SK-N-SH (cell line): ENCODE results near the gene OGA. TPM values are rescaled to one million over a fixed set of nuclear protein-coding genes. Genes with fewer than 3 reads are reported as not detected.
"Not testable (repeated sequence)": the region's sequence is repeated elsewhere in the genome, so short reads cannot be mapped to it uniquely, and the experiment has no call there.

Experiments used
- CTCF ChIA-PET: fragments of 300-600, 350-600 bp; formaldehyde crosslinking; extraction: SDS; loops from one replicate; lab custom pipeline; 2021; lab: Yijun Ruan, JAX
- POLR2A ChIA-PET: fragments of 350-600 bp; sonication (Branson Sonifier 250); formaldehyde crosslinking; extraction: SDS; loops from one replicate; lab custom pipeline; 2020; ENCODE audit warnings: antibody characterized with exemption, inconsistent platforms; lab: Yijun Ruan, JAX
- DNase-seq: peaks from one replicate; pipeline ENCODE4 v3.0.0; 2012
- H2AFZ ChIP-seq: fragments of 200-600 bp; sonication (generic); 2 replicates; pipeline ENCODE4 v1.8.1; 2016; ENCODE audit warnings: antibody characterized with exemption, mild to moderate bottlenecking, low read depth
- H3F3A ChIP-seq: fragments of 200-600 bp; sonication (generic); replicated peaks from 2 replicates; pipeline ENCODE3; 2016; ENCODE audit warnings: antibody characterized with exemption, mild to moderate bottlenecking; ENCODE audit not compliant: insufficient read depth
- H3K27ac ChIP-seq, 2 experiments: fragments of 200-500 bp in 1 of 2; fragments of 200-600 bp in 1 of 2; sonication (Bioruptor generic) in 1 of 2; sonication (generic), shearing (Covaris generic) in 1 of 2; 2 replicates each; pipeline versions ENCODE4 v1.5.1 to v1.6.1; 2014 to 2016; ENCODE audit warnings: low read depth in 2 of 2, inconsistent platforms in 1 of 2, low read length in 1 of 2, mild to moderate bottlenecking in 1 of 2, mixed read lengths in 1 of 2
- H3K27me3 ChIP-seq: fragments of 200-600 bp; sonication (generic), shearing (Covaris generic); 2 replicates; pipeline ENCODE4 v1.6.1; 2016; ENCODE audit warnings: mixed run types; ENCODE audit not compliant: insufficient read depth
- H3K36me3 ChIP-seq, 2 experiments: fragments of 200-500 bp in 1 of 2; fragments of 200-600 bp in 1 of 2; sonication (Bioruptor generic) in 1 of 2; sonication (generic) in 1 of 2; replicated peaks in 1 of 2; 2 replicates each; pipeline versions ENCODE3 to v1.5.1; 2014 to 2016; ENCODE audit warnings: low read length in 1 of 2, mild to moderate bottlenecking in 1 of 2; ENCODE audit not compliant: insufficient read depth in 2 of 2, control insufficient read depth in 1 of 2
- H3K4me1 ChIP-seq, 2 experiments: fragments of 200-500 bp in 1 of 2; fragments of 200-600 bp in 1 of 2; sonication (Bioruptor generic) in 1 of 2; sonication (generic), shearing (Covaris generic) in 1 of 2; 2 replicates each; pipeline versions ENCODE4 v1.5.1 to v1.6.1; 2014 to 2016; ENCODE audit warnings: low read depth in 1 of 2, low read length in 1 of 2, mixed run types in 1 of 2; ENCODE audit not compliant: insufficient read depth in 2 of 2, control insufficient read depth in 1 of 2
- H3K4me2 ChIP-seq: fragments of 200-600 bp; sonication (generic), shearing (Covaris generic); 2 replicates; pipeline ENCODE4 v1.6.1; 2017; ENCODE audit warnings: mixed run types
- H3K4me3 ChIP-seq, 2 experiments: fragments of 200-500 bp in 1 of 2; fragments of 200-600 bp in 1 of 2; sonication (Bioruptor generic) in 1 of 2; sonication (generic), shearing (Covaris generic) in 1 of 2; 2 replicates each; pipeline versions ENCODE4 v1.5.1 to v1.8.1; 2014 to 2016; ENCODE audit warnings: low read depth in 2 of 2, inconsistent platforms in 1 of 2, low read length in 1 of 2, mild to moderate bottlenecking in 1 of 2, mixed read lengths in 1 of 2, moderate library complexity in 1 of 2
- H3K79me2 ChIP-seq: fragments of 200-600 bp; sonication (generic); 2 replicates; pipeline ENCODE4 v1.8.1; 2017; ENCODE audit warnings: mild to moderate bottlenecking; ENCODE audit not compliant: insufficient read depth
- H3K9ac ChIP-seq: fragments of 200-600 bp; sonication (generic); 2 replicates; pipeline ENCODE4 v1.6.1; 2017; ENCODE audit warnings: mixed run types
- H3K9me2 ChIP-seq: fragments of 200-600 bp; sonication (generic); 2 replicates; pipeline ENCODE4 v1.6.1; 2017; ENCODE audit warnings: mixed run types
- H3K9me3 ChIP-seq: fragments of 200-600 bp; sonication (generic); 2 replicates; pipeline ENCODE4 v1.6.1; 2017; ENCODE audit warnings: mixed run types, mild to moderate bottlenecking, moderate library complexity
- H4K20me1 ChIP-seq: fragments of 200-600 bp; sonication (generic); 2 replicates; pipeline ENCODE4 v1.6.1; 2017; ENCODE audit warnings: mild to moderate bottlenecking, mixed run types; ENCODE audit not compliant: insufficient read depth
- CTCF ChIP-seq: fragments of 200-600 bp; sonication (generic); IDR thresholded peaks from 2 replicates; pipeline ENCODE4 v1.6.1; 2017; ENCODE audit warnings: antibody characterized with exemption, mild to moderate bottlenecking, moderate library complexity
- ELF1 ChIP-seq: IDR thresholded peaks from 2 replicates; pipeline ENCODE4 v1.4.0; 2012
- EP300 ChIP-seq, 2 experiments: IDR thresholded peaks; 2 replicates each; pipeline versions ENCODE4 v1.4.0 to v1.6.1; 2012; ENCODE audit warnings: borderline replicate concordance in 1 of 2, low read depth in 1 of 2, low read length in 1 of 2
- FOXM1 ChIP-seq: IDR thresholded peaks from 2 replicates; pipeline ENCODE4 v1.4.0; 2012; ENCODE audit warnings: low read depth, mild to moderate bottlenecking
- IRF3 ChIP-seq: fragments of 150-350 bp; IDR thresholded peaks from 2 replicates; pipeline ENCODE4 v1.6.1; 2016; ENCODE audit warnings: mild to moderate bottlenecking, low read depth, low read length
- MAX ChIP-seq: IDR thresholded peaks from 2 replicates; pipeline ENCODE4 v1.4.0; 2012; ENCODE audit warnings: low read depth
- MXI1 ChIP-seq: IDR thresholded peaks from 2 replicates; pipeline ENCODE4 v1.6.1; 2012; ENCODE audit warnings: mild to moderate bottlenecking, low read depth, low read length, improper control_type of control experiment
- NFIC ChIP-seq: IDR thresholded peaks from 2 replicates; pipeline ENCODE4 v1.4.0; 2012; ENCODE audit warnings: borderline replicate concordance
- NRF1 ChIP-seq: IDR thresholded peaks from 2 replicates; pipeline ENCODE4 v1.6.1; 2012; ENCODE audit warnings: low read depth, mild to moderate bottlenecking, low read length
- RAD21 ChIP-seq: IDR thresholded peaks from 2 replicates; pipeline ENCODE4 v1.6.1; 2012; ENCODE audit warnings: mild to moderate bottlenecking, low read length
- RFX5 ChIP-seq: IDR thresholded peaks from 2 replicates; pipeline ENCODE4 v1.6.1; 2012; ENCODE audit warnings: mild to moderate bottlenecking, improper control_type of control experiment, low read length
- RXRA ChIP-seq: IDR thresholded peaks from 2 replicates; pipeline ENCODE4 v1.4.0; 2012; ENCODE audit warnings: low read depth, mild to moderate bottlenecking, borderline replicate concordance
- SIN3A ChIP-seq: IDR thresholded peaks from 2 replicates; pipeline ENCODE4 v1.6.1; 2012; ENCODE audit warnings: low read depth, mild to moderate bottlenecking, low read length, moderate library complexity, borderline replicate concordance
- TCF12 ChIP-seq: IDR thresholded peaks from 2 replicates; pipeline ENCODE4 v1.4.0; 2012
- TEAD4 ChIP-seq: IDR thresholded peaks from 2 replicates; pipeline ENCODE4 v1.4.0; 2012; ENCODE audit warnings: mild to moderate bottlenecking, borderline replicate concordance; ENCODE audit not compliant: insufficient read depth
- WGBS: methylation state at CpG from one replicate; pipeline ENCODE4 v1.1.6; 2017; ENCODE audit warnings: low lambda C conversion rate; 5-methylcytosine and 5-hydroxymethylcytosine counted together
- polyA plus RNA-seq, 3 experiments: library from polyadenylated mRNA; depleted of rRNA; stranded (reverse); fragments of >200 nt; gene quantifications; 2 replicates each; pipeline ENCODE4 v1.2.3, GENCODE V29; 2012

Gene OGA
- polyA plus RNA-seq, 1 of the 3 experiments (the other 2 are of a cell fraction), result 24.8 TPM

GRCh38 chr10:101793526-101793925 is 24.7 kb downstream of the OGA start:
- Histone ChIP-seq H3K4me1 (peaks cover 0 to 2% of the 10 kb centered on the region in 2 experiments; a peak in 1 of 4 replicates), H2AFZ (no peak overlapping the region), H3K9me2 (no peaks in the 10 kb centered on the region), H3K4me3 (no peak overlapping the region), H4K20me1 (peaks cover 65% of the 10 kb centered on the region), H3F3A (peaks cover 71% of the 10 kb centered on the region), H3K4me2 (no peak overlapping the region), H3K9me3 (no peaks in the 10 kb centered on the region), H3K9ac (no peak overlapping the region), H3K27me3 (no peaks in the 10 kb centered on the region), H3K36me3 (peaks cover 75 to 96% of the 10 kb centered on the region in 2 experiments), H3K79me2 (peaks cover 89% of the 10 kb centered on the region), H3K27ac (no peak overlapping the region)
- ChIA-PET CTCF (interaction anchor here (1.1 to 5.6 kb wide), 3 partner anchors 11 to 47 kb away, joined by 4 to 47 read pairs (median 4); partner anchors contain the start of gene NPM3), POLR2A (no interaction called here)
- DNase-seq, result no peak
- no peak for TF ChIP-seq NFIC
- TF ChIP-seq TEAD4, result no peak
- no peak for TF ChIP-seq MAX
- TF ChIP-seq SIN3A, result no peak
- no peak for TF ChIP-seq NRF1
- WGBS, result 94% methylated on average over 12 of the region's 12 CpGs

- Histone ChIP-seq H3K4me1 (peaks cover 0 to 2% of the 10 kb centered on the region in 2 experiments; a peak in 2 of 4 replicates), H3K27me3 (no peaks in the 10 kb centered on the region), H3F3A (peaks cover 84% of the 10 kb centered on the region), H3K79me2 (peaks cover 69% of the 10 kb centered on the region), H3K9ac (no peak overlapping the region), H3K9me3 (no peaks in the 10 kb centered on the region), H3K4me2 (no peak overlapping the region), H3K36me3 (peaks cover 70 to 96% of the 10 kb centered on the region in 2 experiments), H3K4me3 (no peak overlapping the region), H4K20me1 (peaks cover 51% of the 10 kb centered on the region), H3K27ac (no peak overlapping the region), H3K9me2 (no peaks in the 10 kb centered on the region), H2AFZ (no peak overlapping the region)
- TF ChIP-seq RFX5 (no peak), NRF1 (no peak), ELF1 (no peak), MXI1 (no peak), CTCF (no peak), FOXM1 (no peak), RXRA (no peak), IRF3 (no peak), RAD21 (no peak), TCF12 (no peak), EP300 (IDR thresholded peaks at IDR 0.05; ENCODE audit: borderline replicate concordance in 1 of 2, low read depth in 1 of 2, low read length in 1 of 2) (no peak)
- DNase-seq, result no peak
- CTCF ChIA-PET, result interaction anchor here (1.3 kb wide), 1 partner anchor 8 kb away, joined by 5 read pairs; no protein-coding TSS in a partner anchor
- 95% methylated on average over 7 of the region's 7 CpGs for WGBS
- POLR2A ChIA-PET, result interaction anchor here (0.6 kb wide), 1 partner anchor 1562 kb away, joined by 4 read pairs; no protein-coding TSS in a partner anchor
Observed at GRCh38 chr10:101789686-101790085, 28.6 kb downstream of the OGA start.

GRCh38 chr10:101789231-101789630 is 29.0 kb downstream of the OGA start:
- peaks cover 51% of the 10 kb centered on the region for H4K20me1 ChIP-seq
- DNase-seq, H3K4me2 ChIP-seq, H3K4me1 ChIP-seq, H3K4me3 ChIP-seq, H2AFZ ChIP-seq, H3K9ac ChIP-seq, H3K27ac ChIP-seq, H3K9me2 ChIP-seq, H3K27me3 ChIP-seq, POLR2A ChIA-PET, H3K9me3 ChIP-seq: not testable (repeated sequence)
- CTCF ChIA-PET, result interaction anchor here (1.3 kb wide), 1 partner anchor 8 kb away, joined by 5 read pairs; no protein-coding TSS in a partner anchor
- WGBS, result 93% methylated on average over 9 of the region's 9 CpGs
- peaks cover 86% of the 10 kb centered on the region for H3F3A ChIP-seq
- H3K36me3 ChIP-seq, result peaks cover 70 to 96% of the 10 kb centered on the region in 2 experiments
- peaks cover 64% of the 10 kb centered on the region for H3K79me2 ChIP-seq
